ENCODE results near the gene ABHD17A.

DNA sequence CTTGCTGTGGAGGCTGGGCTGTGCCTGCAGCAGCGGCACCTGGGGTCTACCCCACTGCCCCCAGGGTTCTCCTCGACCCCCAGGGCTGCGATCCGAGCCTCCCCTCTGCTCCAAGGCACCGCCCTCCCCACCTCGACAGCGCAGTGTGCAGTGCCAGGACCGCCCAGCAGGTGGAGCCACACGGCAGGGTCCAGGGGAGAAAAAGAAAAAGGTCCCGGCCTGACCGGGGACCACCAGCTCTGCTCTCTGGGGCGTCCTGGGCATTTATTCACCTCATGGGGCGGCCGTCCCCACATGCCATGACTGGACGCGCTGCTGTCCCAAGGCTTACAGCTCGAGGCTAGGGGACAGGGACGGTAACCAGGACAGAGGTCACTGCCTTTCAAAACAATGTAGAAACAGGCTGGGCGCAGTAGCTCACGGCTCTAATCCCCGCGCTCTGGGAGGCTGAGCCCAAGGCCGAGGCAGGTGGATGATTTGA lies 47.6 kb downstream of the ABHD17A start:
- TF ChIP-seq POLR2A (IDR thresholded peaks at IDR 0.05): no peak
- TF ChIP-seq, protein P1, sequence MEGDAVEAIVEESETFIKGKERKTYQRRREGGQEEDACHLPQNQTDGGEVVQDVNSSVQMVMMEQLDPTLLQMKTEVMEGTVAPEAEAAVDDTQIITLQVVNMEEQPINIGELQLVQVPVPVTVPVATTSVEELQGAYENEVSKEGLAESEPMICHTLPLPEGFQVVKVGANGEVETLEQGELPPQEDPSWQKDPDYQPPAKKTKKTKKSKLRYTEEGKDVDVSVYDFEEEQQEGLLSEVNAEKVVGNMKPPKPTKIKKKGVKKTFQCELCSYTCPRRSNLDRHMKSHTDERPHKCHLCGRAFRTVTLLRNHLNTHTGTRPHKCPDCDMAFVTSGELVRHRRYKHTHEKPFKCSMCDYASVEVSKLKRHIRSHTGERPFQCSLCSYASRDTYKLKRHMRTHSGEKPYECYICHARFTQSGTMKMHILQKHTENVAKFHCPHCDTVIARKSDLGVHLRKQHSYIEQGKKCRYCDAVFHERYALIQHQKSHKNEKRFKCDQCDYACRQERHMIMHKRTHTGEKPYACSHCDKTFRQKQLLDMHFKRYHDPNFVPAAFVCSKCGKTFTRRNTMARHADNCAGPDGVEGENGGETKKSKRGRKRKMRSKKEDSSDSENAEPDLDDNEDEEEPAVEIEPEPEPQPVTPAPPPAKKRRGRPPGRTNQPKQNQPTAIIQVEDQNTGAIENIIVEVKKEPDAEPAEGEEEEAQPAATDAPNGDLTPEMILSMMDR (IDR thresholded peaks at IDR 0.05): peak; percentile 43 to 87 (median 55)
